Measurements from ENCODE around the gene ZNF287. TPM values are rescaled to one million over a fixed set of nuclear protein-coding genes. Genes with fewer than 3 reads are reported as not detected.
"Not testable (repeated sequence)": the region's sequence is repeated elsewhere in the genome, so short reads cannot be mapped to it uniquely, and the experiment has no call there.

Gene ZNF287
- total RNA-seq: 4.0 and 4.2 TPM in 2 replicates

- DNase-seq (ENCODE audit: low read depth, low spot score): peak; percentile 57
These were observed at the start of gene ZNF287 for GRCh38 chr17:16568541-16569357. Gene ZNF287 (minus strand): TSS chr17:16569204. CDS start chr17:16567731, 1,473 bp downstream.

DNA sequence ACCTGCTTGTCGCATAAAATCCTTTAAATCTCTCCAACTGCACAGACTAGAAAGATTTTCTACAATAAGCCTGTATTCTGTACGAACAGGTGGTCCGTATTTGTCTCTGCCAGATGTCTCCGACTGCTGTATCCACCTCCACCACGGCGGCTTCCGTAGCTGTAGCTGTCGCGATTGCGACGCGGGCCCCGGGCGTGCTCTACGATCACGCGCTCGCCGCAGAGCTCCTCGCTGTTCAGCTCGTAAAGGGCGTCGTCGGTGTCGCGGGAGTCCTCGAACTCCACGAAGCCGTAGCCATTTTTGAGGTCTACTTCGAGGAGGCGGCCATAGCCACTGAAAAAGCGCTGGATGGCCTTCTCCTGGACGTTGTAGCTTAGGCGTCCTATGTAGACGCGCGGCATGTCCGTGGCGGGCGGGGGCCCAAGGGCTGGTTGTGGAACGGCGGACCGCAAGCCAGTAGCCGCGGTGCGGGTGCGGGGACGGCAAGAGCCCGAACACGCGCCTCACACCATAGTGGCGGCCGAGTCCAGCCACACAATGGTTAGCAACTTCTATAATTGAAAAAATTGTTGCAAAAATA lies 48.6 kb upstream of the ZNF287 start:
- no peak for DNase-seq (ENCODE audit: low read depth, low spot score)

- DNase-seq (ENCODE audit: low read depth, low spot score): no peak
These were observed 30.5 kb upstream of the ZNF287 start for GRCh38 chr17:16599537-16599936.

DNA sequence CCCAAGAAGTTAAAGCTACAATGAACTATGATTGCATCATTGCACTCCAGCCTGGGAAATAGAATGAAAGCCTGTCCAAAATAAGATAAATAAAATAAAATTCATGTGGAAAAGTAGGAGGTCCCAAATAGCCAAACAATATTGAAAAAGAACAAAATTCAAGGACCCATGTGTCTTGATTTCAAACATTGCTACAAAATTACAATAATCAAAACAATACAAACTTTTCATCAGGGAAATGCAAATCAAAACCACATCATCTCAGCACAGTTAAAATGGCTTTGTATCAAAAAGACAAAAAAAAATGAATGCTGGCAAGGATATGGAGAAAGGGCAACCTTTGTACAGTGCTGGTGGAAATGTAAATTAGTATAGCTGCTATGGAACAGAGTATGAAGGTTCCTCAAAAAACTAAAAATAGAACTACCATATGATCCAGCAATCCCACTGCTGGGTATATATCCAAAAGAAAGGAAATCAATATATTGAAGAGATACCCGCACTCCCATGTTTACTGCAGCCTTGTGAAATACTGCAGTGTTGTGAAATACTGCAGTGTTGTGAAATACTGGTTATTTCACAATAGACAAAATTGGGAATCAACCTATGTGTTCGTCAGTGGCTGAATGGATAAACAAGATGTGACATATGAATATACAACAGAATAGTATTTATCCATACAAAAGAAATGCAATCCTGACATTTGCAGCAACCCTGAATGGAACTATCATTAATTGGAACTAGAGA lies 24.5 kb upstream of the ZNF287 start:
- DNase-seq (ENCODE audit: low read depth, low spot score): no peak

- DNase-seq (ENCODE audit: low read depth, low spot score): peak; percentile 22
These were observed 20.3 kb upstream of the ZNF287 start for GRCh38 chr17:16589097-16589969.

- no peak for DNase-seq (ENCODE audit: low read depth, low spot score)
These were observed 16.8 kb upstream of the ZNF287 start for GRCh38 chr17:16585796-16586195.

DNA sequence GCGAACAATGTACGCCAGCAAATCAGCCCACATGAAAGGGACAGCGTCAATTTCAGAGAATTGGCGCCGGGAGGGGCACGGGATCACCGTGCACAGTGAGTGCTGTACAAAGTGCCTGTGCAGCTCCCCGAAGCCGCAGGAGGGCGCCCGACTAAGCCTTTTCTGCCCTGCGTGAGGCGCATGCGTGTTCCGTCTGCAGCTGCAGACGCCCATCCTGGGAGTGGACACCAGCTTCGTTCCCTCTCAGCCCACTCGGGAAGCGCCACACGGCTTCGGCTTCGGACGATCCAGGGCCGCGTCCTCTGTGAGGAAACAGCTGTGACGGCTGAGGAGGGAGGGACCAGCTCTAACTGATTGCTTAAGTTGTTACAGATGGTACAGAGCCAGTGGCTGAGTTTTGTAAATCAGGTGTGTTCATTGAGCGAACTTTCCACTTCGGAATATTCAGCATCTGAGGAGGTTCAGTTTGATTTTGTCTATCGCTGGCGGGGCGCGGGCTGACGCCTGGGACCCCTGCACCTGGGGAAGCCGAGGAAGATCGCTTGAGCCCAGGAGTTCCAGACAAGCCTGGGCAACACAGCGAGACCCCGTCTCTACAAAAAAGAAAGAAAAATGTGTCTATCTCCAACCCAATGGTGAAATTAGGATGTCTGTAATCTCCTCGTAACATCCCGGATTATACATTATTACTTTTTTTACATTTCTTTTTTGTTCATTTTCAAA lies 15.4 kb upstream of the ZNF287 start:
- peak; percentile 49 for DNase-seq (ENCODE audit: low read depth, low spot score)

GRCh38 chr17:16583781-16584180 lies 14.8 kb upstream of the ZNF287 start:
- no peak for DNase-seq (ENCODE audit: low read depth, low spot score)

DNA sequence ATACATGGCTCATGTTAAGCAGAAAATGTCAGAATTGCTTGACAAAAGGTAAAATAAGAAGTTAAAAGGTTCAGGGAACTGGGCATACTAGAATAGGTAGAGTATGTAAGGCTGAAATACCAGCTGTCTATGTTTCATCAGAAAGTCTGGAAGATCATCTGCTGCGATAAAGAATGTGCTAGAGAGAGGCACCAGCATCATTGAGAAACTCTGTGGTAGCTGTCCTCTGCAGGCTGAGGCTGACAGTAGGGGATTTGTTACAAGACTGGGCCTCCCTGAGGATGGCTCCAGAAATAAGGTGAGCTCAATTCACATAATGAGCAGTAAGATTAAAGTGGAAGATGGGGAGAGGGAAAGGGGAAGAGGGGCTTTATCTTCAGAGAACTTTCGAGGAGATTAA lies 4.5 kb upstream of the ZNF287 start:
- no peak for DNase-seq (ENCODE audit: low read depth, low spot score)

DNA sequence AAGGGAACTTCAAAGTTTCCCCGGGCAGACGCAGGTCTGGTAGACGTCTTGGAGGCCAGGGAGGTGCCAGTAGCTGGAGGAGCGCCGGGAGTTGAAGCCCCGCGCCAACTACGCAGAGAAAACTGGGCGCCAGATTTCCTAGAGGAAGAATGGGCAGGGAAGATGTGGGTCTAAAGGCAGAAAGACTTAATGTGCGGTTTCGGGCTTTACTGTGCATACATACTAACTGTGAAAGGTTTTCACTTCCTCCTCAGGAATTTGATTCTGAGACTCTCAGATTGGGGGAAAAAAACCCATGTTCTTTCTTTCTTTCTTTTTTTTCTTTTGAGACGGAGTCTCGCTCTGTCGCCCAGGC lies 331 bp upstream of the ZNF287 start:
- DNase-seq (ENCODE audit: low read depth, low spot score): no peak

DNA sequence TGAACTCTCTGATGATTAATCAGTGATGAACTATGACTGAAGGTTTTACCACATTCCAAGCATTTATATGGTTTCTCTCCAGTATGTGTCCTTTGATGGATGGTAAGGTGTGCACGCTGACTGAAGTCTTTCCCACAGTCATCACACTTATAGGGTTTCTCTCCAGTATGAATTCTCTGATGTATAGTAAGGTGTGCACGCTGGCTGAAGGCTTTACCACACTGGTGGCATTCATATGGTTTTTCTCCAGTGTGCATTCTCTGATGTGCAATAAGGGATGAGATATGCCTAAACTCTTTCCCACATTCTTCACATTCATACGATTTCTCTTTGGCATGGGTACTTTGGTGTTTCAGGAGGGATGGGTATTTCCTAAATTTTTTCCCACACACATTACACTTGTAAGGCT lies 16.4 kb downstream of the ZNF287 start:
- no peak for DNase-seq (ENCODE audit: low read depth, low spot score)

DNA sequence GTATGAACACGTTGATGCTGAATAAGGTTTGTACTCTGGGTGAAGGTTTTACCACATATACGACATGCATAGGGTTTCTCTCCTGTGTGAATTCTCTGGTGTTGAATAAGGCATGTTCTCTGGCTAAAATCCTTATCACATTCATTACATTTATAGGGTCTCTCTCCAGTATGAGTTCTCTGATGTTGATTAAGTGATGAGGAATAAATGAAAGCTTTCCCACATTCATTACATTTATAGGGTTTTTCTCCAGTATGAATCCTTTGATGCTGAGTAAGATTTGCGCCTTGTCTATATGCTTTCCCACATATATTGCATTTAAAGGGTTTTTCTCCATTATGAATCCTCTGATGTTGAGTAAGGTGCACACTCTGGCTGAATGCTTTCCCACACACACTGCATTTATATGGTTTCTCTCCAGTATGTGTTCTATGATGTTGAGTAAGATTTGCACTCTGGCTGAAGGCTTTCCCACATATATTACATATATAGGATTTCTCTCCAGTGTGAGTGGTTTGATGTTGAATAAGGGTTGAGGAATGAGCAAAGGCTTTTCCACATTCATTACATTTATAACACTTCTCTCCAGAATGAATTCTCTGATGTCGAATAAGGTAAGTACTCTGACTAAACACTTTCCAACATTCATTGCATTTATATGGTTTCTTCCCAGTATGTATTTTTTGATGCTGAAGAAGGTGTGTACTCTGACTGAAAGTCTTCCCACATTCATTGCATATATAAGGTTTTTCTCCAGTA lies 16.9 kb downstream of the ZNF287 start:
- no peak for DNase-seq (ENCODE audit: low read depth, low spot score)

GRCh38 chr17:16537130-16537458 lies 31.9 kb downstream of the ZNF287 start:
- no peak for DNase-seq (ENCODE audit: low read depth, low spot score)

- DNase-seq (ENCODE audit: low read depth, low spot score): no peak
These were observed 34.8 kb downstream of the ZNF287 start for GRCh38 chr17:16534236-16534635.

GRCh38 chr17:16529906-16530305 lies 39.1 kb downstream of the ZNF287 start:
- no peak for DNase-seq (ENCODE audit: low read depth, low spot score)

DNA sequence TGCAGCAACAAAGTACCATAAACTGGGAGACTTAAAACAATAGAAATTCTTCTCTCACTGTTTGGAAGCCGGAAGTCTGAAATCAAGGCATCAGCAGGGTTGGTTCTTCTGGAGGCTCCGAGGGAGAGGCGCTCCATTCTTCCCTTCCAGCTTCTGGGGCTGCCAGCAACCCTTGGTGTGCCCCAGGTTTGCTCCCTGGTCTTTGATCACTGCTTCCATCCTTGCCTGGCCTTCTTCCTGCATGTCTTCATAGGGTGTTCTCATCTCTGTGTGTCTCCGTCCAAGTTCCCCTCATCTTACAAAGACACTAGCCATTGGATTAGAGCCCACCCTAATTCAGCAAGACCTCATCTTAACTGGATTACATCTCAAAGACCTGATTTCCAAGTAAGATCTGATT lies 41.7 kb downstream of the ZNF287 start:
- DNase-seq (ENCODE audit: low read depth, low spot score): no peak

DNA sequence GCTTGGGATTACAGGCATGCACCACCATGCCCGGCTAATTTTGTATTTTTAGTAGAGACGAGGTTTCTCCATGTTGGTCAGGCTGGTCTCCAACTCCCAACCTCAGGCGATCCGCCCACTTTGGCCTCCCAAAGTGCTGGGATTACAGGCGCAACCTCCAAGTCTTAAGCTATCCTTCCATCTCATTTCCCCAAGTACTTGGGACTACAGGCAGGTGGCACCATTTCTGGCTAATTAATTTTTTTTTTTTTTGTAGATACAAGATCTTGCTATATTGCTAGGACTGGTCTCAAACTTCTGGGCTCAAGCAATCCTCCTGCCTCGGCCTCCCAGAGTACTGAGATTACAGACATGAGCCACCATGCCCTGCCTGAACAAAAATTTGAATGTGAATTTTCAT lies 43.4 kb downstream of the ZNF287 start:
- not testable (repeated sequence) for DNase-seq (ENCODE audit: low read depth, low spot score)

DNA sequence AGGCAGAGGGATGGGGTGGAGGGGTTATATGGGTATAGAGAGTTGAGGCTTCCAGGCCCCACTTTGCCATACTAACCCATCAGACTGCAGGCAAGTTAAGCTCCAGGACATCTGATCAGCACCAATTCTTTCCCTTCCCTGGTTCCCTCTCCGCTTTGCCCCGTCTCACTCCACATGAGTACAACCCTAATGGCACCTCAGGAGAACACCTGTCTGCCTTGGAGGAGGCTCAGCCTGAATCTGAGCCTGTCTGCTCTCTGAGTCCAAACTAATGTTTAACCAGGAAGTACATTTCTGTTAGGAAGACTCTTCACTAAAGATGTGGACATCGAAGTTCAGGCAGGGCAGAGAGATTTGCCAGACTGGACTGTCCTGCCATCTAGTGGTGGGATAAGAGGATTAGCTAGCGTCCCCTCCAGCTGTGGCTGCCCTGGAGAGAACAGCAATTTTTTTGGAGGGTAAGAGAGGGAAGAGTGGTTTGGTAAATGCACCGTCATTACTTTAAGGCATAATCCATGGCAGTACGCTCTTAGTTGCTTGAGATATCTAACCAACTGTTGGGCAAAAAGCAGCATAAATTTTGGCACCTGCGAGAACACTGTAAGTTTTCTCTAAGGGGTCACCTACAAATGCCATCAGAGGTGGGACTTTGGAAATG lies 47.8 kb downstream of the ZNF287 start:
- peak; percentile 59 for DNase-seq (ENCODE audit: low read depth, low spot score)

DNA sequence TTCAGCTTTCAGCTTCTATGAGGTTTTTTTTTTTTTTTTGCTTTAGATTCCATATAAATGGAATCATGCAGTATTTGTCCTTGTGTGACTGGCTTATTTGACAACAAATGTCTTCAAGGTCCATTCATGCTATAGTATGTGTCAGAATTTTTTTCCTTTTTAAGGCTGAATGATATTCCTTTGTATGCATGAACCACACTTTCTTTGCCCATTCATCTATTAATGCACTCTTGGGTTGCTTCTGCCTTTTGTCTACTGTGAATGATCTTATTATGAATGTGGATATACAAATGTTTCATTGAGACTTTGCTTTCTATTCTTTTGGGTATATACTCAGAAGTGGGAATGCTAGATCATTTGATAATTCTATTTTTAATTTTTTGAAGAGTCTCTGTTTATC lies 50.0 kb downstream of the ZNF287 start:
- no peak for DNase-seq (ENCODE audit: low read depth, low spot score)

DNA sequence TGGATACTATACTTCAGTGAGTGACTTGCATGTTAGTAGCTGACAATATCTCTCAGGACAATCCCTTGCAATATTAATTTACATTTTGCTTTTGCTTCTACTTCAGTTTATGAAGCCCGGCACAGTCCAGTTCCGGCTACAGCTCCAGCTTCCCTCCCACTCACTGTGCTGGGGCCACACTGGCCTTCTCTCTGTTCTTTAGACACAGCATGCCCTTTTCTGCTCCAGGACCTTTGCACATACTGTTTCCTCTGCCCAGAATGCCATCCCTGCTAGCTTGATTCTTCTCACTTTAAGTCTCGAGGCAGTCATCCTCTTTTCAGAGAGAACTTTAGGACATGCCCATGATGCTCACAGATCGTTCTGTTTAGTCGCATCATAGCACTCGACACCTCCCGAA lies 51.5 kb downstream of the ZNF287 start:
- DNase-seq (ENCODE audit: low read depth, low spot score): no peak
